AG09319 (cell line): ENCODE data around the gene SPRING1.
A peak's percentile ranks its signal among the peaks of the same experiment; 100 is the strongest.

ENCODE experiments used
- DNase-seq: peaks from one replicate; pipeline ENCODE4 v3.0.0-alpha.2; 2010; ENCODE audit warnings: low read depth; ENCODE audit errors: extremely low read depth
- TF ChIP-seq, protein P1 (sequence below): IDR thresholded peaks from 2 replicates; pipeline ENCODE4 v1.5.1; 2011; ENCODE audit warnings: low read depth, mild to moderate bottlenecking, inconsistent platforms, low read length, moderate library complexity

The SPRING1 gene

DNA sequence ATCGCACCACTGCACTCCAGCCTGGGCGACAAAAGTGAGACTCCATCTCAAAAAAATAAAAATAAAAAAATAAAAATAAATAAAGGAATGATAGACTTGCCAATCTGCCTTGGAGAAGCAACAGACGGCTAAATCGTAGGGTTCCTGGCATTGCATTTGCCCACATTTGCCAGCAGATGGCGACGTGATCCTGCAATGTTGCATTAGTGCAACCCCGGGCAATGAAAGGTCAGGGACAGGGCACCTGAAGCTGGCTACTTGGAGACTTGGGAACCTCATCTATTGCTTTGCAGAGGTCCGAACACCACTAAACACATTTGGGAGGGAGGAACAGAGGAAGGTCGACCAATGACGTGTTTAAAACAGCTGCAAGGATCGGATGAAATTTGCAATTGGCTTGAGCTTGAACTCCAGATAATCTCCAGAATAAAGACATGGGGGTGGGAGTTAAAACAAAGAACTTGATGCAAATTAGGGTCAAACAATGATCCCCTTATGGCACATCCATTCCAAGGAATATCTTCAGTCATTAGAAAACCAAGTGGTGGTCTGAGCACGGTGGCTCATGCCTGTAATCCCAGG, 34.6 kb downstream of the SPRING1 start:
- no peak for DNase-seq
- TF ChIP-seq, protein P1, sequence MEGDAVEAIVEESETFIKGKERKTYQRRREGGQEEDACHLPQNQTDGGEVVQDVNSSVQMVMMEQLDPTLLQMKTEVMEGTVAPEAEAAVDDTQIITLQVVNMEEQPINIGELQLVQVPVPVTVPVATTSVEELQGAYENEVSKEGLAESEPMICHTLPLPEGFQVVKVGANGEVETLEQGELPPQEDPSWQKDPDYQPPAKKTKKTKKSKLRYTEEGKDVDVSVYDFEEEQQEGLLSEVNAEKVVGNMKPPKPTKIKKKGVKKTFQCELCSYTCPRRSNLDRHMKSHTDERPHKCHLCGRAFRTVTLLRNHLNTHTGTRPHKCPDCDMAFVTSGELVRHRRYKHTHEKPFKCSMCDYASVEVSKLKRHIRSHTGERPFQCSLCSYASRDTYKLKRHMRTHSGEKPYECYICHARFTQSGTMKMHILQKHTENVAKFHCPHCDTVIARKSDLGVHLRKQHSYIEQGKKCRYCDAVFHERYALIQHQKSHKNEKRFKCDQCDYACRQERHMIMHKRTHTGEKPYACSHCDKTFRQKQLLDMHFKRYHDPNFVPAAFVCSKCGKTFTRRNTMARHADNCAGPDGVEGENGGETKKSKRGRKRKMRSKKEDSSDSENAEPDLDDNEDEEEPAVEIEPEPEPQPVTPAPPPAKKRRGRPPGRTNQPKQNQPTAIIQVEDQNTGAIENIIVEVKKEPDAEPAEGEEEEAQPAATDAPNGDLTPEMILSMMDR = peak; percentile 90

DNA sequence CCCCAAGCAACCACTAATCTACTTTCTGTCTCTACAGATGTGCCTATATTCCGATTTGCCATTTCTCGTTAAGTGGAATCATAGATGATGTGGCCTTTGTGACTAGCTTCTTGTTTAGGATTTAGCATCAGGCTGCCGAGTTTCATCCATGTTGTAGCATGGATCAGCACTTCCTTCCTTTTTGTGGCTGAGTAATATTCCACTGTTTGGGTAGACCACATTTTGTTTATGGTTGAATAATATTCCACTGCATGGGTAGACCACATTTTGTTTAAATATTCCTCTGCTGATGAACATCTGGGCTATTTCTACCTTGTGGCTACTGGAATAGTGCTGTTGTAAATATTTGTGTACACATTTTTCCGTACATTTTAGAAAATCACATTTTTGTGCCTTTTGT, 36.4 kb downstream of the SPRING1 start:
- TF ChIP-seq, protein P1 = no peak
- DNase-seq = no peak

DNA sequence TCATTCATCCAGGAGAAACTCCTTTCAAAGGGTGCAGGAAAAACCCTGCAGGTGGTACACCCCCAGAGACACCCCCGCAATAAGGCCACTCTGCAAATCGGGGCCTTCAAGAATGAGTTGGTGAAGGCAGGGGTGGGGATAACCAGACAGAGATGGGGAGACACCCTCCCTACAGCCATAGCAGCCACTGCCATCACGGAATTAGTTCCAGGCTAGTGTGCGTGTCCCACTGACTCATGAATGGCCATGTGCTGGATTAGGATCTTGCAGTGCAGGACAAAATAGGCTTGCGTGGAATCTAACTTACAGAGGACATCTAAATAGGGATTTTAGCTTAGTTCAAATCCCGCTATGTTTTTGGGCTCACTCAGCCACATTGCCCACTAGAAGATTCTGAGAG, 37.8 kb downstream of the SPRING1 start:
- TF ChIP-seq, protein P1 = no peak
- no peak for DNase-seq

DNA sequence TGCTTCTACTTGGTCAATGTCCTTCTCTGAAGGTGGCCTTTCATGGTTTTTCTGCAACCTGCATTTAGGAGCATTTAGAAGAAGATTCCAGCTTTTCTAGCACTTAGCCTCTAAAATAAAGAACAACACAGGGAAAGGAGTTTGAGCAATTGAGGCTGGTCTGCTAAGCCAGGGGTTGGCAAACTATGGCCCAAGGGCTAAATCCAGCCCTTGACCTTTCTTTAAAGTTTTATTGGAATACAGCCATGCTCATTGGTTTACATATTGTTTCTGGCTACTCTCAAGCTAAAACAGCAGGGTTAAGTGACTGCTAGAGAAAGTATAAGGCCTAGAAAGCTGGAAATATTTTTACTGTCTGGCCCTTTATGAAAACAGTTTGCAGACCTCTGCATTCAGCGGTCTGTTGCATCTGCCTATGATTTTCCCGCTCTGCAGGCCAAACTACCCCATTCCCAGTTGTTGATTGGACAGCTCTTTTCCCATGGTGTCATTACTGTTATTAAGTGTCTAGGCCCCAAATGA, 39.3 kb downstream of the SPRING1 start:
- DNase-seq = no peak
- TF ChIP-seq, protein P1 = no peak

DNA sequence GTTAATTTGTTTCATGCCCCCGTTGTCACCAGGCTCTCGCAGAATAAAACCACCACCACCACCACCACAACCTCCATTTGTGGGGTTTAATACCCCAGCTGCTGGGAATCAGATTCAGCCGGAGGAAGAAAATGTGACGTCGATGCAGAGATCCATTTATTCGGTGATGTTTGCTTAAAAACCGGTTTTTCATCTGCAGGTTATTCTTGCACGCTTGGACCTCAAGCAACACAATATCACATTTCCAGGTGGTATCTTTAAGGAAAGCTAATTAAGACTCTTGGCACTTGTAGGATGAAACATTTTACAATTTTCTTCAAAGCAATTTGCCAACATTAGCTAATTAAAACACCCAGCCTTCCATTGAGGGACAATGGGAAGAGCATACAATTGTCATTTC, 39.8 kb downstream of the SPRING1 start:
- no peak for DNase-seq
- TF ChIP-seq, protein P1 = no peak

DNA sequence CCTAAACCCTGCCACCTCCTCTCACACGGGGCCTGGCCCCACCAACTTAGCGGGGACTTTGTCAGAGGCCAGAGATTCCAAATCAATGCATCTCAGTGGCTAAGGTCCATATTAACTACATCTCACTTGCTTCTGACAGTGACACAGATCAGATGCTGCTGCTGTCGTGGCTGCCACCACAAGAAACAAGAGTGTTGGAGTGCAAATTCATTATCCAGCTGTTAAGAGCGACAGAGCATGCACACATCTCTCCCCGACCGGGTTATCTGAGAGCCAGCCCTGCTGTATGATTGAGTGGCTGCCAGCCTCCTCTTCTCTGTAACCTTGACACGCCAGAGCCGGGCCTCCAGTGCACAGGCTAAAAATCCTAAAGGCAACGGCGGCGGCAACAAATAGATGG, 40.2 kb downstream of the SPRING1 start:
- no peak for DNase-seq
- TF ChIP-seq, protein P1 = no peak

DNA sequence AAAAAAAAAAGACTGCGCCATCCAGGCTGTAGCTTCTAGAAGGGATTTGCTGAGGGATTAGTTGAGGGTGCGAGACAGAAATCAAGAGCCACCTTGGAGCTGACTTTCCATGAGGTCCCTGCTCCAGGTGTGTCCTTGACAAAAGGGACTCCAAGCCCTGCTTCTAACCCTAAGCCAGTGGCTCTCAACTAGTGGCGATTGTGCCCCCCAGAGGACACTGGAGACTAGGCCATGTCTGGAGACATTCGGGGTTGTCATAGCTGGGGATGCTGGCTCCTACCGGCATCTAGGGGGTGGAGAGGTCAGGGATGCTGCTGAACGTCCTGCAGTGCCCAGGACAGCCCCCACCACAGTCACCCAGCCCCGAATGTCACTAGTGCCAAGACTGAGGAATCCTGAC, 40.6 kb downstream of the SPRING1 start:
- DNase-seq = no peak
- TF ChIP-seq, protein P1 = peak; percentile 31
